Stimulated activated CD4-positive, alpha-beta T cell treated with anti-CD3 and anti-CD28 coated beads, Interleukin-4, amount 100 ng/mL, for 48 hours (primary cell): ENCODE measurements around the gene FANCD2.
A peak's percentile ranks its signal among the peaks of the same experiment; 100 is the strongest.
"Not testable (repeated sequence)": the region's sequence is repeated elsewhere in the genome, so short reads cannot be mapped to it uniquely, and the experiment has no call there.

Source experiments
- DNase-seq, 2 donors: peaks; one replicate each; pipeline ENCODE4 v3.0.0-alpha.2; 2020; ENCODE audit warnings: low read depth in 2 of 2

The FANCD2 gene

GRCh38 chr3:10099041-10099440 lies 72.8 kb downstream of the FANCD2 start:
- no peak for DNase-seq

DNA sequence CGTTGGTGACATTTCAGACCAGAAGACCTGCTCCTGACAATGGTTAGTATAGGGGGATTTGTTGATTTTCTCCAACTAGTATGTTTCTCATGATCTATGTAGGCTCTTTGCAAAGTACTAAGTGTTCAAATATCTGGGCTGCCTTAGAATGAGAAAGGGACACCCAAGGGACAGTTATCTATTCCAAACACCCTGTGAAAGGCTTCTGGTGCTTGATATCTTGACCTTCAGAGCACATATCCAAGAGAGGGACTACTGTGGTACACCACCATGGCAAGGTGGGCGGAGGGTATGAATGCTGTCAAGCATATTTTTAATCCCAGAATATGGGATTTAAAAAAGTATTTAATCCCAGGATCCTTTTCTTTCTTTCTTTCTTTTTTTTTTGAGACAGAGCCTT lies 80.7 kb downstream of the FANCD2 start:
- DNase-seq = no peak

- DNase-seq = no peak
Measured at GRCh38 chr3:10108091-10108490, 81.9 kb downstream of the FANCD2 start, which contains the start of gene FANCD2OS. FANCD2OS (minus strand) TSS chr3:10108255; CDS start chr3:10104774, 3,481 bp downstream.

DNA sequence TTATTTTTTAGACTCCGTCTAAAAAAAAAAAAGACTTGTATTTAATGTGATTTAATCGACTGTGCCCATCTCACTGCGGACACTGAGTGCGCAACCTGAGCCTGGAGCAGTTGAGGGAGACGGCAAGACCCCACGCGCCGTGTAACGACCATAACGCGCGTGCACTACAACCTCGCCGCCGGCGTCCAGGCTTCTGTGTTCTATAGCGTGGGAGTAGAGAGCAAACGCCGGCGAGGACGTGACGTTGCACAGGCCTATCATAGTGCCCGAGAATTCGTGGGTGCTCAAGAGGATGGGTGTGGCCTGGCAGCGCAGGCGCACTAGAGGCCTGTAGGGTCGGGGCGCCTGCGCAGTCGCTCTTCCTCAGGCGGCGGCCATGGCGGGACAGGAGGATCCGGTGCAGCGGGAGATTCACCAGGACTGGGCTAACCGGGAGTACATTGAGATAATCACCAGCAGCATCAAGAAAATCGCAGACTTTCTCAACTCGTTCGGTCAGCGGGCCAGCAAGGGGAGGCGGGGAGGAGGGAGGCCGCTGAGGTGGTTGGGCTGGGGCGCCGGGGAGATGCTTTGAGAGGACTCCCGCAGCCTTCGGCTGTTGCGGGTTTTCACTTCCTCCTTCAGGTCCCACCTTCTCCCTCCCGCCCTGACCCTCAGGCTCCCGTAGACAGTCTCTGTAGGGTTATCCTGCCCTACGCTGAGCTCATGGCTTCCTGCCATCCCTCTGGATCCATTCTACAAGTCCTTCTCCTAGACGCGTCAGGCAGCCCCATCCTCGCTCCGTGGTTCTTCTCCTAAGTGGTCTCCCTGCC lies 89.3 kb downstream of the FANCD2 start, which contains the start of gene BRK1:
Gene BRK1, plus strand, starts transcription at position 350 of the 812 bp plus-strand sequence. Its CDS starts 27 bp downstream, at position 377.
- peak; percentile 88 to 90 for DNase-seq

DNA sequence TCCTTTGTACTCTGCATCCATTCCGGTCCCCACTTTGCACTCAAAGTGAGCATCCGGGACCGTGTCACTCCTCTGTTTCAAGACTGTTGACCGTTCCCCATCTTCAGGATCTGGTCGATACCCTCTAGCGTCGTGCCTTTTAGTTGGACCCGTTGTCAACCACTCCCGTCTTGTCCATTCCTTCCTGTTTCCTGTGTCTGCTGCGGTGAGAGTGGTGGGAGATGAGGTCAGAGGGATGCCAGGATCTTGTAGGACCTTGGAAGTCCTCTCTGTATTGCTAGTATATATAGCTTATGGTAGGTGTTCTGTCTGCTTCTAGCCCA lies 89.9 kb downstream of the FANCD2 start:
- peak in 1 of 2 donors; percentile 8 for DNase-seq

DNA sequence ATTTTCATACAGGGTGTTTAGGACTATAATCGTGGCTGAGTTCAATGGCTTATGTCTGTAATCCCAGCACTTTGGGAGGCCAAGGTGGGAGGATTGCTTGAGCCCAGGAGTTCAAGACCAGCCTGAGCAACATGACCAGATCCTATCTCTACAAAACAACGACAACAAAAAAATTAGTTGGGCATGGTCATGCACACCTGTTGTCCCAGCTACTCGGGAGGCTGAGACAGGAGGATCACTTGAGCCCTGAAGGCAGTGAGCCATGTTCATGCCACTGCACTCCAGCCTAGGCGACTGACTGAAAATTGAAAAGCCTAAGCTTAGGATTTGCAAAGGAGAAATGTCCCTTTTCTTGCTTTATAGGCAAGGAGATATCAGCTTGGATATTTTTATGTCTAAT lies 90.7 kb downstream of the FANCD2 start:
- no peak for DNase-seq

GRCh38 chr3:10119376-10119775 lies 93.1 kb downstream of the FANCD2 start:
- no peak for DNase-seq

DNA sequence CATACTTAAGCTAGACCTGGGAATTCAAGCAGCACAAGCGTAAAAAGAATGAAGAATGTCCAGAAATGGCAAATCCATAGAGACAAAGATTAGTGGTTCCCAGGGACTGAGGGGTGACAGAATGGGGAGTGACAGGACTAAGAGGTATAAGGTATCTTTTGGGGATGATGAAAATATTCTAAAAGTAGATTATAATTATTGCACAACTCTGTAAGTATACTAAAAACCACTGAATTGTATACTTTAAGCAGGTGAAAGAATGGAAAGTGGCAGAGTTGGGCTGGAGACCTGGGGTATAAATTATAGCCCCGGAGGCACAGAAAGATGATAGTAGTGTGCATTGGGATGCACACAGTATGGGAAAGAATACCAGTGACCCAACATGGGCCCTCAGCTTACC lies 94.8 kb downstream of the FANCD2 start:
- DNase-seq = no peak

GRCh38 chr3:10122724-10123123 lies 96.5 kb downstream of the FANCD2 start:
- no peak for DNase-seq

- DNase-seq = not testable (repeated sequence)
Measured at GRCh38 chr3:10135872-10136271, 109.6 kb downstream of the FANCD2 start.

- DNase-seq = no peak
Measured at GRCh38 chr3:10136426-10137005, 110.3 kb downstream of the FANCD2 start.

GRCh38 chr3:10137178-10137577 lies 110.9 kb downstream of the FANCD2 start:
- no peak for DNase-seq

GRCh38 chr3:10140996-10141546 lies 114.8 kb downstream of the FANCD2 start:
- DNase-seq = no peak

GRCh38 chr3:10142707-10143560 lies 116.7 kb downstream of the FANCD2 start:
- no peak for DNase-seq

DNA sequence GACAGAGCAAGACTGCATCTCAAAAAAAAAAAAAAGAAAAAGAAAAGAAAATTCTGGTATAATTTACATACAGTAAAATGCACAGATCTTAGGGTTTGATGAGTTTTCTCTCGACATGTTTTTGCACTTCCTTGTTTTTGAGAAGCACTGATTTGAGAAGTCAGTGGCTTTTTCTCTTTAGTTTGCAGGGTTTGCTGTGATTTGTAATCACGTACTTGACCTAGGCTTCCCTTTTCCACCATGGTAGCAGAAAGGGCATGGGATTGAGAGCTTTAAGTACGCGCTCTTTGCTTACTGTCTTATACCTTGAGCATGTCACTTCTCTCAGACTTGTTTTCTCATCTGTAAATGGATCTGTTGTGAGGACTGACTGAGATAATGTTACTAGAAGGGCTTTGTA lies 119.4 kb downstream of the FANCD2 start:
- DNase-seq = no peak

- DNase-seq = no peak
Measured at GRCh38 chr3:10149226-10149625, 123.0 kb downstream of the FANCD2 start.

DNA sequence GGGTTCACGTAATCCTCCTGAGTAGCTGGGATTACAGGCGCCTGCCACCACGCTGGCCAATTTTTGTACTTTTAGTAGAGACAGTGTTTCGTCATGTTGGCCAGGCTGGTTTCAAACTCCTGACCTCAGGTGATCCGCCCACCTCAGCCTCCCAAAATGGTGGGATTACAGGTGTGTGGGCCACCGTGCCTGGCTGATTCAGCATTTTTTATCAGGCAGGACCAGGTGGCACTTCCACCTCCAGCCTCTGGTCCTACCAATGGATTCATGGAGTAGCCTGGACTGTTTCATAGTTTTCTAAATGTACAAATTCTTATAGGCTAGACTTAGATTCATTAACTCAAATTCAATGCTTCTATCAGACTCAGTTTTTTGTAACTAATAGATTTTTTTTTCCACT lies 124.8 kb downstream of the FANCD2 start:
- DNase-seq = no peak
